ENCODE data around the gene ITPR3. TPM values are rescaled to one million over a fixed set of nuclear protein-coding genes. Genes with fewer than 3 reads are reported as not detected.

The ITPR3 gene
- total RNA-seq, 1 donor from 2014 or later, result 69.3 TPM

- no peak for TF ChIP-seq CTCF (conservative IDR thresholded peaks at IDR 0.05; ENCODE audit: low read depth, low read length)
- no peak for DNase-seq (ENCODE audit: low read depth)
- H3K4me3 ChIP-seq (ENCODE audit: low read depth, low read length), result no peak overlapping the region
Measured at GRCh38 chr6:33634946-33635345, 13.8 kb downstream of the ITPR3 start.

GRCh38 chr6:33636655-33637054, 15.5 kb downstream of the ITPR3 start:
- no peak for DNase-seq (ENCODE audit: low read depth)
- H3K4me3 ChIP-seq (ENCODE audit: low read depth, low read length), result no peak overlapping the region
- no peak for TF ChIP-seq CTCF (conservative IDR thresholded peaks at IDR 0.05; ENCODE audit: low read depth, low read length)

GRCh38 chr6:33638556-33638955, 17.4 kb downstream of the ITPR3 start:
- TF ChIP-seq CTCF (conservative IDR thresholded peaks at IDR 0.05; ENCODE audit: low read depth, low read length), result no peak
- DNase-seq (ENCODE audit: low read depth), result no peak
- H3K4me3 ChIP-seq (ENCODE audit: low read depth, low read length), result no peak overlapping the region

- no peak for DNase-seq (ENCODE audit: low read depth)
- TF ChIP-seq CTCF (conservative IDR thresholded peaks at IDR 0.05; ENCODE audit: low read depth, low read length), result no peak
Measured at GRCh38 chr6:33639559-33639958, 18.4 kb downstream of the ITPR3 start.

GRCh38 chr6:33640361-33640760, 19.2 kb downstream of the ITPR3 start:
- DNase-seq (ENCODE audit: low read depth), result no peak
- TF ChIP-seq CTCF (conservative IDR thresholded peaks at IDR 0.05; ENCODE audit: low read depth, low read length), result no peak
- no peak overlapping the region for H3K4me3 ChIP-seq (ENCODE audit: low read depth, low read length)

More at GRCh38 chr6:33639559-33639958, 18.4 kb downstream of the ITPR3 start:
- H3K4me3 ChIP-seq (ENCODE audit: low read depth, low read length), result no peak overlapping the region

GRCh38 chr6:33641144-33641543, 20.0 kb downstream of the ITPR3 start:
- no peak for TF ChIP-seq CTCF (conservative IDR thresholded peaks at IDR 0.05; ENCODE audit: low read depth, low read length)
- no peak for DNase-seq (ENCODE audit: low read depth)
- no peak overlapping the region for H3K4me3 ChIP-seq (ENCODE audit: low read depth, low read length)

GRCh38 chr6:33641602-33642001, 20.5 kb downstream of the ITPR3 start:
- H3K4me3 ChIP-seq (ENCODE audit: low read depth, low read length), result no peak overlapping the region
- no peak for DNase-seq (ENCODE audit: low read depth)
- no peak for TF ChIP-seq CTCF (conservative IDR thresholded peaks at IDR 0.05; ENCODE audit: low read depth, low read length)

Data from epithelial cell of proximal tubule (primary cell).